T-helper 1 cell treated with Interleukin-12 subunit alpha and Interleukin-12 subunit beta and Interleukin-4 antibody, amounts not matched to agents 30 μg/mL and 1 μg/mL, for 36 hours (primary cell): Measurements from ENCODE around the gene THRB.

Experiments
- H3K27ac Mint-ChIP-seq: one replicate; pipeline ENCODE4 v1.8.0; 2021; ENCODE audit warnings: mild to moderate bottlenecking, mixed read lengths
- H3K27me3 Mint-ChIP-seq: one replicate; pipeline ENCODE4 v1.8.0; 2021; ENCODE audit warnings: low read depth, mixed read lengths
- H3K36me3 Mint-ChIP-seq: one replicate; pipeline ENCODE4 v1.8.0; 2021; ENCODE audit warnings: low read depth, mixed read lengths
- H3K4me1 Mint-ChIP-seq: one replicate; pipeline ENCODE4 v1.8.0; 2021; ENCODE audit warnings: low read depth, mixed read lengths
- H3K4me3 Mint-ChIP-seq: one replicate; pipeline ENCODE4 v1.8.0; 2021; ENCODE audit warnings: mild to moderate bottlenecking, moderate library complexity, mixed read lengths
- H3K9me3 Mint-ChIP-seq: one replicate; pipeline ENCODE4 v1.8.0; 2021; ENCODE audit warnings: mixed read lengths

Gene THRB

GRCh38 chr3:24198728-24199127 lies 295.9 kb downstream of the THRB start:
- Mint-ChIP-seq H3K4me3 (no peak overlapping the region), H3K27me3 (peaks cover 9% of the 10 kb centered on the region), H3K36me3 (no peaks in the 10 kb centered on the region), H3K9me3 (no peaks in the 10 kb centered on the region), H3K27ac (no peak overlapping the region), H3K4me1 (no peaks in the 10 kb centered on the region)

GRCh38 chr3:24197809-24198208 lies 296.8 kb downstream of the THRB start:
- Mint-ChIP-seq H3K4me3 (no peak overlapping the region), H3K9me3 (no peaks in the 10 kb centered on the region), H3K27ac (no peak overlapping the region), H3K36me3 (no peaks in the 10 kb centered on the region), H3K27me3 (peaks cover 9% of the 10 kb centered on the region), H3K4me1 (no peaks in the 10 kb centered on the region)

- Mint-ChIP-seq H3K36me3 (no peaks in the 10 kb centered on the region), H3K4me1 (no peaks in the 10 kb centered on the region), H3K27me3 (peaks cover 5% of the 10 kb centered on the region), H3K27ac (no peak overlapping the region), H3K9me3 (no peaks in the 10 kb centered on the region), H3K4me3 (no peak overlapping the region)
Observed at GRCh38 chr3:24196526-24196925, 298.1 kb downstream of the THRB start.

- Mint-ChIP-seq H3K4me3 (no peak overlapping the region), H3K27me3 (peaks cover 5% of the 10 kb centered on the region), H3K4me1 (no peaks in the 10 kb centered on the region), H3K9me3 (no peaks in the 10 kb centered on the region), H3K36me3 (no peaks in the 10 kb centered on the region), H3K27ac (no peak overlapping the region)
Observed at GRCh38 chr3:24195504-24196230, 299.0 kb downstream of the THRB start.

GRCh38 chr3:24192469-24193056 lies 302.1 kb downstream of the THRB start:
- H3K27ac Mint-ChIP-seq: no peak overlapping the region
- peaks cover 5% of the 10 kb centered on the region for H3K27me3 Mint-ChIP-seq
- no peaks in the 10 kb centered on the region for H3K4me1 Mint-ChIP-seq
- no peak overlapping the region for H3K4me3 Mint-ChIP-seq
- H3K36me3 Mint-ChIP-seq: no peaks in the 10 kb centered on the region
- H3K9me3 Mint-ChIP-seq: no peaks in the 10 kb centered on the region

- peaks cover 5% of the 10 kb centered on the region for H3K27me3 Mint-ChIP-seq
- no peak overlapping the region for H3K27ac Mint-ChIP-seq
- no peak overlapping the region for H3K4me3 Mint-ChIP-seq
- no peaks in the 10 kb centered on the region for H3K9me3 Mint-ChIP-seq
- no peaks in the 10 kb centered on the region for H3K36me3 Mint-ChIP-seq
- H3K4me1 Mint-ChIP-seq: no peaks in the 10 kb centered on the region
Observed at GRCh38 chr3:24191801-24192403, 302.7 kb downstream of the THRB start.

- Mint-ChIP-seq H3K4me3 (no peak overlapping the region), H3K9me3 (no peaks in the 10 kb centered on the region), H3K4me1 (no peaks in the 10 kb centered on the region), H3K36me3 (no peaks in the 10 kb centered on the region), H3K27ac (no peak overlapping the region), H3K27me3 (no peaks in the 10 kb centered on the region)
Observed at GRCh38 chr3:24190256-24190655, 304.4 kb downstream of the THRB start.

GRCh38 chr3:24185738-24186384 lies 308.8 kb downstream of the THRB start:
- Mint-ChIP-seq H3K27me3 (no peaks in the 10 kb centered on the region), H3K27ac (no peak overlapping the region), H3K4me3 (no peak overlapping the region), H3K4me1 (no peaks in the 10 kb centered on the region), H3K36me3 (no peaks in the 10 kb centered on the region), H3K9me3 (no peaks in the 10 kb centered on the region)

- Mint-ChIP-seq H3K36me3 (no peaks in the 10 kb centered on the region), H3K9me3 (no peaks in the 10 kb centered on the region), H3K27ac (no peak overlapping the region), H3K27me3 (no peaks in the 10 kb centered on the region), H3K4me3 (no peak overlapping the region), H3K4me1 (no peaks in the 10 kb centered on the region)
Observed at GRCh38 chr3:24184528-24185176, 310.0 kb downstream of the THRB start.

GRCh38 chr3:24182756-24183155 lies 311.9 kb downstream of the THRB start:
- H3K4me3 Mint-ChIP-seq: no peak overlapping the region
- H3K9me3 Mint-ChIP-seq: no peaks in the 10 kb centered on the region
- no peaks in the 10 kb centered on the region for H3K27me3 Mint-ChIP-seq
- no peaks in the 10 kb centered on the region for H3K36me3 Mint-ChIP-seq
- H3K4me1 Mint-ChIP-seq: no peaks in the 10 kb centered on the region
- H3K27ac Mint-ChIP-seq: no peak overlapping the region

- H3K4me1 Mint-ChIP-seq: no peaks in the 10 kb centered on the region
- H3K4me3 Mint-ChIP-seq: no peak overlapping the region
- no peaks in the 10 kb centered on the region for H3K36me3 Mint-ChIP-seq
- no peaks in the 10 kb centered on the region for H3K27me3 Mint-ChIP-seq
- H3K27ac Mint-ChIP-seq: no peak overlapping the region
- no peaks in the 10 kb centered on the region for H3K9me3 Mint-ChIP-seq
Observed at GRCh38 chr3:24181256-24181655, 313.4 kb downstream of the THRB start.

GRCh38 chr3:24180616-24181015 lies 314.0 kb downstream of the THRB start:
- H3K4me3 Mint-ChIP-seq: no peak overlapping the region
- H3K4me1 Mint-ChIP-seq: no peaks in the 10 kb centered on the region
- H3K27me3 Mint-ChIP-seq: no peaks in the 10 kb centered on the region
- no peak overlapping the region for H3K27ac Mint-ChIP-seq
- H3K36me3 Mint-ChIP-seq: no peaks in the 10 kb centered on the region
- no peaks in the 10 kb centered on the region for H3K9me3 Mint-ChIP-seq

GRCh38 chr3:24177201-24177600 lies 317.4 kb downstream of the THRB start:
- Mint-ChIP-seq H3K27me3 (no peaks in the 10 kb centered on the region), H3K4me3 (no peak overlapping the region), H3K4me1 (no peaks in the 10 kb centered on the region), H3K27ac (no peak overlapping the region), H3K36me3 (no peaks in the 10 kb centered on the region), H3K9me3 (no peaks in the 10 kb centered on the region)

GRCh38 chr3:24174614-24175013 lies 320.0 kb downstream of the THRB start:
- Mint-ChIP-seq H3K27me3 (no peaks in the 10 kb centered on the region), H3K36me3 (no peaks in the 10 kb centered on the region), H3K9me3 (no peaks in the 10 kb centered on the region), H3K27ac (no peak overlapping the region), H3K4me1 (no peaks in the 10 kb centered on the region), H3K4me3 (no peak overlapping the region)
